T-helper 2 cell (primary cell): ENCODE data around the gene PORCN.
"Not testable (repeated sequence)": the region's sequence is repeated elsewhere in the genome, so short reads cannot be mapped to it uniquely, and the experiment has no call there.

Source experiments
- DNase-seq, 5 experiments: peaks; one replicate each; pipeline versions ENCODE4 v3.0.0 to v3.0.0-alpha.2; 2012 to 2022

Gene PORCN

DNA sequence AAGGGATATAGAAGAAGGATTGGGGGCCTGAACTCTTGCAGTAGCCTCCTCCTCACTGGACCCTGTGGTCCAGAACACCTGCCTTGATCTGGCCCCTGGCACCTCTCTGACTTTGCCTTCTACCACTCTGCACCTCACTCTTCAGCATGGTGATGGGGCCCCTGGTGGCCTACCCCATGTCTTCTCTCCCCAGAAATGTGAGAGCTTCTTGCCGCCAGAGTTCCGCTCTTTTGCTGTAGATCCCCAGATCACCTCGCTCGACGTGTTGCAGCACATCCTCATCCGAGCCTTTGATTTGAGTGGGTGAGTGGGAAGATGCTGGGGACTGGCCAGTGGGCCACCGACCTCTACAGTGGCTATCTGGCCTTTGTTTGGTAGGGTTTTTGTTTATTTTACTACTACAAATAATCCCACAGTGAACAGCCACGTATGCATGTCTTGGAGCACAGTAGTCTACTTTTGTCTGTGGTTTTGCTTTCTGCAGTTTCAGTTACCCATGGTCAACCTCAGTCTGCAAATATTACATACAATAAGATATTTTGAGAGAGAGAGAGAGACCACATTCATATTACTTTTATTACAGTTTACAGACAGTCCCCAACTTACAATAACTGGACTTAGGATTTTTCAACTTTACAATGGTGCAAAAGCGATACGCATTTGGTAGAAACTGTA, 32.5 kb downstream of the PORCN start:
- DNase-seq: peak in 1 of 5 experiments; percentile 49

DNA sequence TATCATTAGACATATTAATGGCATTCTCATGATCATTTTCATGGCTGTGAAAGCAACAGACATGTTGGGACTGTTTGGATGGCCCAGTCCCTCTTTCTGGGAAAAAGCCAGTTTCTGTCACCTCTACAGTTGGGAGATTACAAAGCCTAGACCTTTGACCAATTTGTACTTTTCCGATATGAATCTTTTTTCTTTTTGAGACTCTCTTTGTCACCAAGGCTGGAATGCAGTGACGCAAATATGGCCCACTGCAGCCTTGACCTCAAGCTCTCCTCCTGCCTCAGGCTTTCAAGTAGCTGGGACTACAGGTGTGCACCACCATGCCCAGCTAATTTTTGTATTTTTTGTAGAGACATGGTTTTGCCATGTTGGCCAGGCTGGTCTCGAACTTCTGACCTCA, 40.1 kb downstream of the PORCN start:
- no peak for DNase-seq

DNA sequence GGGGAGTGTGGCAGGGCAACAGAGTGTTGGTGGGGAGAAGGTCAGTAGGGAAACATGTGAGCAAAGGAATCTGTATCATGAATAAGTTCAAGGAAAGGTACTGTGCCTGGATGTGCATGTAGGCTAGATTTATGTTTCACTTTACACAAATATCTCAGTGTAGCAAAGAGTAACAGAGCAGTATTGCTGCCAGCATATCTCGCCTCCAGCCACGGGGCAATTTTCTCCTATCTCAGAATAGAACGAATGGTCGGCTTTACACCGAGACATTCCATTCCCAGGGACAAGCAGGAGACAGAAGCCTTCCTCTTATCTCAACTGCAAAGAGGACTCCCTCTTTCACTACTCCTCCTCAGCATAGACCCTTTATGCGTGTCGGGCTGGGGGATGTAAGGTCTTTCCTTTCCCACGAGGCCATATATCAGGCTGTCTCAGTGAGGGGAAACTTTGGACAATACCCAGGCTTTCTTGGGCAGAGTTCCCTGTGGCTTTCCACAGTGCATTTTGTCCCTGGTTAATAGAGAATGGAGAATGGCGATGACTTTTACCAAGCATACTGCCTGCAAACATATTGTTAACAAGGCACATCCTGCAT, 47.0 kb downstream of the PORCN start:
- DNase-seq: not testable (repeated sequence)

DNA sequence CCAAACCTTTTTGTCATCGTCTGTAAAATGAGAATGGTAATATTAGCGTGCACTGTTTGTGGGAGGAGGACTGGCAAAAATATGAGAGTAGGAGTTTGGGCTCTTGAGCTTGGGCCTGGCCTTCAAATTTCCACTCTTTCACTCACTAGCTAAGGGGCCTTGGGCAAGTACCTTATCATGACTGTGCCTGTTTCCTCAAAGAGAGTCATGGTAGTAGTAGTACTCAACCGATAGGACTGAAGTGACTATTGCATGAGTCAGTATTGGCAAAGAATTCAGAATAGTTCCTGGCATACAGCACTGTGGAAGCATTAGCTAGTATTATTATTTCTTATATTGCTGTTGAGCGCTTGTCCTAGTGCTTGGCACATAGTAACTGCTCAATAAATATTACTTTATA, 49.5 kb downstream of the PORCN start:
- DNase-seq: no peak

- DNase-seq: no peak
Observed at GRCh38 chrX:48559636-48560035, 50.8 kb downstream of the PORCN start.

GRCh38 chrX:48560056-48560455, 51.3 kb downstream of the PORCN start:
- no peak for DNase-seq

DNA sequence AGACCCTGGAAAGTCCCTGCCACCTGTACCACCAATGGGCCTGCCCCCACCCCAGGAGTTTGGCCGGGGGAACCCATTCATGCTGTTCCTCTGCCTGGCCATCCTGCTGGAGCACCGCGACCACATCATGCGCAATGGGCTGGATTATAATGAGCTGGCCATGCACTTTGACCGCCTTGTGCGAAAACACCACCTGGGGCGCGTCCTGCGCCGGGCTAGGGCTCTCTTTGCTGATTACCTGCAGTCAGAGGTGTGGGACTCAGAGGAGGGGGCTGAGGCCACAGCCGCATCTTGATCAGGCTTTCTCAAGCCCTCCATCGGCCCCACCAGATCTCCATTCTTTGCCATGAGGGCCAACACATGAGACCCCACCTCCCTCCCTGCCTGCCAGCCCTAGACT, 51.9 kb downstream of the PORCN start:
- DNase-seq: no peak

- peak in 1 of 5 experiments; percentile 87 for DNase-seq
Observed at GRCh38 chrX:48569958-48570357, 61.2 kb downstream of the PORCN start.
